ENCODE data around the gene ABHD12.

ABHD12 gene

GRCh38 chr20:25389401-25389857, 1.2 kb downstream of the ABHD12 start:
- DNase-seq (ENCODE audit: low read depth), result peak; percentile 52
- no peak for TF ChIP-seq CTCF (conservative IDR thresholded peaks at IDR 0.05; ENCODE audit: control insufficient read depth, insufficient read depth, low read depth, low read length)
- peak overlapping the region; percentile 76 for H3K4me3 ChIP-seq (ENCODE audit: control insufficient read depth, low read depth, low read length)

- no peak for TF ChIP-seq CTCF (conservative IDR thresholded peaks at IDR 0.05; ENCODE audit: control insufficient read depth, insufficient read depth, low read depth, low read length)
- DNase-seq (ENCODE audit: low read depth), result no peak
- H3K4me3 ChIP-seq (ENCODE audit: control insufficient read depth, low read depth, low read length), result no peak overlapping the region
Measured at GRCh38 chr20:25382704-25383370, 7.8 kb downstream of the ABHD12 start.

- no peak for DNase-seq (ENCODE audit: low read depth)
- TF ChIP-seq CTCF (conservative IDR thresholded peaks at IDR 0.05; ENCODE audit: control insufficient read depth, insufficient read depth, low read depth, low read length), result no peak
- H3K4me3 ChIP-seq (ENCODE audit: control insufficient read depth, low read depth, low read length), result no peak overlapping the region
Measured at GRCh38 chr20:25380945-25381614, 9.6 kb downstream of the ABHD12 start.

- no peak overlapping the region for H3K4me3 ChIP-seq (ENCODE audit: control insufficient read depth, low read depth, low read length)
- DNase-seq (ENCODE audit: low read depth), result no peak
- no peak for TF ChIP-seq CTCF (conservative IDR thresholded peaks at IDR 0.05; ENCODE audit: control insufficient read depth, insufficient read depth, low read depth, low read length)
Measured at GRCh38 chr20:25378884-25379733, 11.5 kb downstream of the ABHD12 start.

GRCh38 chr20:25378189-25378883, 12.3 kb downstream of the ABHD12 start:
- DNase-seq (ENCODE audit: low read depth), result no peak
- no peak for TF ChIP-seq CTCF (conservative IDR thresholded peaks at IDR 0.05; ENCODE audit: control insufficient read depth, insufficient read depth, low read depth, low read length)
- H3K4me3 ChIP-seq (ENCODE audit: control insufficient read depth, low read depth, low read length), result no peak overlapping the region

GRCh38 chr20:25376886-25377285, 13.7 kb downstream of the ABHD12 start:
- H3K4me3 ChIP-seq (ENCODE audit: control insufficient read depth, low read depth, low read length), result no peak overlapping the region
- DNase-seq (ENCODE audit: low read depth), result no peak
- TF ChIP-seq CTCF (conservative IDR thresholded peaks at IDR 0.05; ENCODE audit: control insufficient read depth, insufficient read depth, low read depth, low read length), result no peak

Measured in fibroblast of mammary gland (primary cell).